HL-60 (cell line): ENCODE results near the gene GRHL3.

Source experiments
- DNase-seq, 2 experiments: peaks; one replicate each; pipeline ENCODE4 v3.0.0-alpha.2; 2010 to 2020; ENCODE audit warnings: low read depth in 1 of 2, low spot score in 1 of 2
- H3K27ac ChIP-seq: fragments of 250-450 bp; sonication (Bioruptor Pico); replicated peaks from 2 replicates; pipeline ENCODE4 v1.5.1; 2020; ENCODE audit warnings: mild to moderate bottlenecking, moderate library complexity
- H3K27me3 ChIP-seq: fragments of 250-450 bp; sonication (Bioruptor Pico); 2 replicates; pipeline ENCODE4 v1.5.1; 2021; ENCODE audit warnings: mild to moderate bottlenecking, moderate library complexity; ENCODE audit not compliant: insufficient read depth, poor library complexity, severe bottlenecking
- H3K4me3 ChIP-seq: replicated peaks from 2 replicates; pipeline ENCODE4 v1.5.1; 2011; ENCODE audit warnings: mild to moderate bottlenecking, control low read depth, low read length; ENCODE audit not compliant: insufficient read depth
- GABPA ChIP-seq: IDR thresholded peaks from 2 replicates; pipeline ENCODE4 v1.6.1; 2012; ENCODE audit warnings: low read depth
- POLR2AphosphoS5 ChIP-seq: IDR thresholded peaks from 2 replicates; pipeline ENCODE4 v1.6.1; 2012; ENCODE audit warnings: low read depth
- SPI1 ChIP-seq: IDR thresholded peaks from 2 replicates; pipeline ENCODE4 v1.6.1; 2012; ENCODE audit warnings: low read depth, mild to moderate bottlenecking, borderline replicate concordance
- TF ChIP-seq, protein P1 (sequence below): IDR thresholded peaks from one replicate; pipeline ENCODE4 v1.5.1; 2011; ENCODE audit warnings: low read length, control low read depth, inconsistent platforms; ENCODE audit not compliant: insufficient read depth
- TF ChIP-seq, protein P2 (sequence below): IDR thresholded peaks from 2 replicates; pipeline ENCODE4 v1.6.1; 2012; ENCODE audit warnings: low read depth; ENCODE audit not compliant: insufficient replicate concordance

The GRHL3 gene

DNA sequence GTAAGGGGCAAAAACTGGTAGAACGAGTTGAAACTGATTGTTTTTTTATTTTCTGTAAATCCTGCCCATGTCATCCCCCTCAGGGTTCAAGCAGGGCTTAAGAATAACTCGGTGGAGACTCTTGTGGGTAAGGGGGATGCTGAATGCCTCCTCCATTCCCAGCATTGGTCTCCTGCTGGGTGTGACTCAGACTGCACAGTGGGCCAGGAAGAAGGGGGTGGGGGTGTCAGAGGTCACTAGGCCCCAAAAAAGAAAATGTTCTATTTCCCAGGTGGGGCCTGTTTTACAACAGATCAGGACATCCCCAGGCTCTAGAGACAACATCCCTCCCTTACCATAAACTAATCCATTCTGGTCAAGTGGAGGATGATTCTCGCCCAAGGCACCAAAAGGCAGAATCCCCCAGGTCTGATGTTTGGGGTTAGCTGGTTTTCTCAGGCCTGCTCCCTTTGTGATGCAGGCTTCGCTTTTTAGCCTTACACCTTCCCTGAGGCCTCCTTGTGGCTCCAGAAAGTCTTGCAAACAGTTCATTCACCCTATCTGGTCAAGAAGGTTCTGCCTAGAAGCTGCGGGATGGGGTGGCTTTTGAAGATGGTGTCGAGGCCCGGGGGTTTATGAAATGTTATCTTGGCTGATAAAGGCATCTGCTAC, 10.7 kb upstream of the GRHL3 start:
- DNase-seq: no peak
- Histone ChIP-seq H3K27me3 (peaks cover 5% of the 10 kb centered on the region), H3K4me3 (no peak overlapping the region), H3K27ac (no peak overlapping the region)
- TF ChIP-seq POLR2AphosphoS5: no peak
- TF ChIP-seq SPI1: no peak
- no peak for TF ChIP-seq GABPA
- TF ChIP-seq, protein P1, sequence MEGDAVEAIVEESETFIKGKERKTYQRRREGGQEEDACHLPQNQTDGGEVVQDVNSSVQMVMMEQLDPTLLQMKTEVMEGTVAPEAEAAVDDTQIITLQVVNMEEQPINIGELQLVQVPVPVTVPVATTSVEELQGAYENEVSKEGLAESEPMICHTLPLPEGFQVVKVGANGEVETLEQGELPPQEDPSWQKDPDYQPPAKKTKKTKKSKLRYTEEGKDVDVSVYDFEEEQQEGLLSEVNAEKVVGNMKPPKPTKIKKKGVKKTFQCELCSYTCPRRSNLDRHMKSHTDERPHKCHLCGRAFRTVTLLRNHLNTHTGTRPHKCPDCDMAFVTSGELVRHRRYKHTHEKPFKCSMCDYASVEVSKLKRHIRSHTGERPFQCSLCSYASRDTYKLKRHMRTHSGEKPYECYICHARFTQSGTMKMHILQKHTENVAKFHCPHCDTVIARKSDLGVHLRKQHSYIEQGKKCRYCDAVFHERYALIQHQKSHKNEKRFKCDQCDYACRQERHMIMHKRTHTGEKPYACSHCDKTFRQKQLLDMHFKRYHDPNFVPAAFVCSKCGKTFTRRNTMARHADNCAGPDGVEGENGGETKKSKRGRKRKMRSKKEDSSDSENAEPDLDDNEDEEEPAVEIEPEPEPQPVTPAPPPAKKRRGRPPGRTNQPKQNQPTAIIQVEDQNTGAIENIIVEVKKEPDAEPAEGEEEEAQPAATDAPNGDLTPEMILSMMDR: no peak
- TF ChIP-seq, protein P2, sequence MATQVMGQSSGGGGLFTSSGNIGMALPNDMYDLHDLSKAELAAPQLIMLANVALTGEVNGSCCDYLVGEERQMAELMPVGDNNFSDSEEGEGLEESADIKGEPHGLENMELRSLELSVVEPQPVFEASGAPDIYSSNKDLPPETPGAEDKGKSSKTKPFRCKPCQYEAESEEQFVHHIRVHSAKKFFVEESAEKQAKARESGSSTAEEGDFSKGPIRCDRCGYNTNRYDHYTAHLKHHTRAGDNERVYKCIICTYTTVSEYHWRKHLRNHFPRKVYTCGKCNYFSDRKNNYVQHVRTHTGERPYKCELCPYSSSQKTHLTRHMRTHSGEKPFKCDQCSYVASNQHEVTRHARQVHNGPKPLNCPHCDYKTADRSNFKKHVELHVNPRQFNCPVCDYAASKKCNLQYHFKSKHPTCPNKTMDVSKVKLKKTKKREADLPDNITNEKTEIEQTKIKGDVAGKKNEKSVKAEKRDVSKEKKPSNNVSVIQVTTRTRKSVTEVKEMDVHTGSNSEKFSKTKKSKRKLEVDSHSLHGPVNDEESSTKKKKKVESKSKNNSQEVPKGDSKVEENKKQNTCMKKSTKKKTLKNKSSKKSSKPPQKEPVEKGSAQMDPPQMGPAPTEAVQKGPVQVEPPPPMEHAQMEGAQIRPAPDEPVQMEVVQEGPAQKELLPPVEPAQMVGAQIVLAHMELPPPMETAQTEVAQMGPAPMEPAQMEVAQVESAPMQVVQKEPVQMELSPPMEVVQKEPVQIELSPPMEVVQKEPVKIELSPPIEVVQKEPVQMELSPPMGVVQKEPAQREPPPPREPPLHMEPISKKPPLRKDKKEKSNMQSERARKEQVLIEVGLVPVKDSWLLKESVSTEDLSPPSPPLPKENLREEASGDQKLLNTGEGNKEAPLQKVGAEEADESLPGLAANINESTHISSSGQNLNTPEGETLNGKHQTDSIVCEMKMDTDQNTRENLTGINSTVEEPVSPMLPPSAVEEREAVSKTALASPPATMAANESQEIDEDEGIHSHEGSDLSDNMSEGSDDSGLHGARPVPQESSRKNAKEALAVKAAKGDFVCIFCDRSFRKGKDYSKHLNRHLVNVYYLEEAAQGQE: no peak

DNA sequence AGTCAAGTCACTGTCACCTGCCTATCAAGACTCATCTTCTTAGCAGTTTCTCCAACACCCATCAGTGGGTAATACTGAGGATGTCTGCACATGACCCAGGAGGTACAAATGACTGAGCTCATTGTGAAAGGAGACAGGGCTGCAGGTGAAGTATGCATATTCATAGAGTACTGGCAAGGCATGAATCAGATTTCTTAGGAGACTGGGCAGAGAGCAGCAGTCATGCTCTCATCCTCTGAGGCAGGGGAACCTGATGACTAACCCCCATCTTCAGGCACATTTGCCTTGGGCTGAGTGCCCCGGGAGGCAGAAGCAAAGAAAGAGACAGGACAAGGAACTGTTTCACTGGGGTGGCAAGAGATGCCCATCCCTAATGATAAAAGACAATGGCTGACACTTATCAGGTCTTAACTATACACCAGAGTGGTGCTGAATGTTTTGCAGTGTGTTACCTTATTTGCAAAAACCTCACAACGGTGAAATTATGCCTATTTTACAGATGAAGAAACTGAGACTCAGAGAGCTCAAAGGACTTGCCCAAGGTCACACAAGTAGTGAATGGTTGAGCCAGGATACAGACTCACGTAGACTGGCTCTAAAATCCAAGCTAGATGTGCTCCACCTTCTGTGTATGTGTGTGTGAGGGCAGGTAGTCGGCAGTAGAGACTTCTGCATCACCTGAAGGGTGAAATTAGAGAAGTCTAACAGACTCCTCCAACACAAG, 9.2 kb upstream of the GRHL3 start:
- no peak for DNase-seq
- H3K27ac ChIP-seq: no peak overlapping the region
- no peak for TF ChIP-seq SPI1
- TF ChIP-seq, protein P2: no peak
- TF ChIP-seq POLR2AphosphoS5: no peak
- H3K4me3 ChIP-seq: no peak overlapping the region
- peaks cover 3% of the 10 kb centered on the region for H3K27me3 ChIP-seq

DNA sequence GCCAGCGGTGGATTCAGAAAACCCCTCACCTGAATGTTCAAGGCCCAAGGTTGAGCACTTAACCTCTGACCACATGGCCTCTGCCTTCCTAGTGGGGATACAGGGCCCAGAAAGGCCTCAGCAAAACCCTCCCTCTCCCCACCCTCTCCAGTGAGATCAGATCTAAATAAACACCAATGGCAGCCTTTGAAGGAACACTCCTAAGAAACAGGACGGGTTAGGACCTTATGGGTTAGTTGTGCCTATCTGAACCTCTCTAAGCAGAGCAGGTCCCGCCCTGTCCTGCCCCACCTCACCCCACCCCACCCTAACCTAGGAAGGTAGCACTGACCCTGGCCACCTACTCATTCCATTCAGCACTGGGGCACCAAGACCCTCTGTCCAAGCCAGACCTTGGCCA, 7.9 kb upstream of the GRHL3 start:
- no peak for TF ChIP-seq POLR2AphosphoS5
- TF ChIP-seq GABPA: no peak
- TF ChIP-seq SPI1: no peak
- TF ChIP-seq, protein P1: no peak
- TF ChIP-seq, protein P2: no peak
- Histone ChIP-seq H3K27me3 (no peaks in the 10 kb centered on the region), H3K27ac (no peak overlapping the region), H3K4me3 (no peak overlapping the region)
- no peak for DNase-seq
